CD8-positive, alpha-beta memory T cell (primary cell): ENCODE measurements around the gene IKZF1. TPM values are rescaled to one million over a fixed set of nuclear protein-coding genes. Genes with fewer than 3 reads are reported as not detected.

Experiments
- CTCF ChIA-PET: fragments of 350-600 bp; sonication (Branson Sonifier 250); formaldehyde crosslinking; loops from one replicate; lab custom pipeline; 2021; ENCODE audit warnings: antibody characterized with exemption; lab: Charles Lee
- POLR2A ChIA-PET: fragments of 350-600 bp; sonication (Branson Sonifier 250); formaldehyde crosslinking; loops from one replicate; lab custom pipeline; 2021; ENCODE audit warnings: antibody characterized with exemption; lab: Charles Lee
- DNase-seq, 5 donors: peaks; one replicate each; pipeline versions ENCODE4 v3.0.0 to v3.0.0-alpha.2; 2020 to 2022; ENCODE audit warnings: mixed read lengths in 1 of 5
- H3K27ac ChIP-seq: one replicate; pipeline ENCODE4 v1.7.0; 2013; ENCODE audit warnings: low read depth, mild to moderate bottlenecking, low read length, moderate library complexity
- H3K27me3 ChIP-seq: 2 replicates; pipeline ENCODE4 v1.7.0; 2013; ENCODE audit warnings: low read length, mild to moderate bottlenecking; ENCODE audit not compliant: insufficient read depth, poor library complexity, severe bottlenecking
- H3K36me3 ChIP-seq: 2 replicates; pipeline ENCODE4 v1.7.0; 2013; ENCODE audit warnings: mild to moderate bottlenecking, low read length, moderate library complexity; ENCODE audit not compliant: insufficient read depth
- H3K4me1 ChIP-seq: 2 replicates; pipeline ENCODE4 v1.7.0; 2013; ENCODE audit warnings: mild to moderate bottlenecking, low read length, moderate library complexity; ENCODE audit not compliant: insufficient read depth
- H3K4me3 ChIP-seq: 2 replicates; pipeline ENCODE4 v1.7.0; 2013; ENCODE audit warnings: mild to moderate bottlenecking, low read length
- H3K9me3 ChIP-seq: 2 replicates; pipeline ENCODE4 v1.7.0; 2013; ENCODE audit warnings: mild to moderate bottlenecking, low read length
- H3K27ac Mint-ChIP-seq, 8 donors: one replicate each; pipeline ENCODE4 v1.8.0; 2020 to 2021; ENCODE audit warnings: mixed read lengths in 8 of 8, mild to moderate bottlenecking in 6 of 8, inconsistent platforms in 3 of 8, moderate library complexity in 3 of 8
- H3K27me3 Mint-ChIP-seq, 2 donors: one replicate each; pipeline ENCODE4 v1.8.0; 2020 to 2021; ENCODE audit warnings: mixed read lengths in 2 of 2, mild to moderate bottlenecking in 1 of 2, moderate library complexity in 1 of 2
- H3K36me3 Mint-ChIP-seq, 3 donors: one replicate each; pipeline ENCODE4 v1.8.0; 2020 to 2021; ENCODE audit warnings: mixed read lengths in 3 of 3, inconsistent platforms in 1 of 3, mild to moderate bottlenecking in 1 of 3
- H3K4me1 Mint-ChIP-seq, 3 donors: one replicate each; pipeline ENCODE4 v1.8.0; 2020 to 2021; ENCODE audit warnings: mixed read lengths in 3 of 3, inconsistent platforms in 1 of 3, mild to moderate bottlenecking in 1 of 3
- H3K4me3 Mint-ChIP-seq, 7 donors: one replicate each; pipeline ENCODE4 v1.8.0; 2020 to 2021; ENCODE audit warnings: mixed read lengths in 7 of 7, mild to moderate bottlenecking in 6 of 7, moderate library complexity in 4 of 7, inconsistent platforms in 2 of 7
- H3K9me3 Mint-ChIP-seq, 5 donors: one replicate each; pipeline ENCODE4 v1.8.0; 2020 to 2022; ENCODE audit warnings: mixed read lengths in 5 of 5, mild to moderate bottlenecking in 3 of 5, moderate library complexity in 2 of 5, inconsistent platforms in 1 of 5
- polyA plus RNA-seq: library from polyadenylated mRNA; unstranded; fragments of 300-500 nt; fragmentation: Illumina TruSeq; gene quantifications from one replicate; pipeline ENCODE4 v1.2.3, GENCODE V29; 2021
- total RNA-seq, 2 experiments: library from RNA; stranded (reverse); gene quantifications; one replicate each; pipeline ENCODE4 v1.2.3, GENCODE V29; 2021

IKZF1 gene
- total and polyA plus RNA-seq, 3 experiments from 2014 or later = 225 to 238 (median 226) TPM

GRCh38 chr7:50266635-50267386, 37.7 kb upstream of the IKZF1 start:
- Histone ChIP-seq H3K4me1 (peaks cover 98% of the 10 kb centered on the region), H3K27ac (peak overlapping the region; percentile 22), H3K9me3 (no peaks in the 10 kb centered on the region), H3K36me3 (no peaks in the 10 kb centered on the region), H3K27me3 (no peaks in the 10 kb centered on the region), H3K4me3 (peak overlapping the region; percentile 54)
- ChIA-PET POLR2A (interaction anchor here (0.7 to 2.9 kb wide), 17 partner anchors 10 to 94 kb away, joined by 3 to 23 read pairs (median 4); partner anchors contain the start of gene IKZF1), CTCF (interaction anchor here (0.9 to 6.2 kb wide), 25 partner anchors 8 to 151 kb away, joined by 3 to 50 read pairs (median 4); partner anchors contain the start of gene IKZF1)
- peak; percentile 52 to 90 (median 85) for DNase-seq
- Mint-ChIP-seq H3K27ac (peak overlapping the region; percentile 88 to 98 (median 93)), H3K27me3 (no peaks in the 10 kb centered on the region), H3K4me1 (peaks cover 94 to 100% (median 98%) of the 10 kb centered on the region in 3 donors), H3K36me3 (peaks cover 0 to 2% (median 0%) of the 10 kb centered on the region in 3 donors), H3K9me3 (no peaks in the 10 kb centered on the region), H3K4me3 (peak overlapping the region; percentile 75 to 87 (median 80))

- DNase-seq = no peak
- Histone ChIP-seq H3K36me3 (no peaks in the 10 kb centered on the region), H3K9me3 (no peaks in the 10 kb centered on the region), H3K4me3 (peak overlapping the region; percentile 54), H3K4me1 (peaks cover 98% of the 10 kb centered on the region), H3K27ac (peak overlapping the region; percentile 22), H3K27me3 (no peaks in the 10 kb centered on the region)
- ChIA-PET POLR2A (interaction anchor here (0.7 to 2.9 kb wide), 14 partner anchors 9 to 93 kb away, joined by 3 to 23 read pairs (median 4); partner anchors contain the start of gene IKZF1), CTCF (interaction anchor here (0.9 to 6.2 kb wide), 21 partner anchors 8 to 101 kb away, joined by 3 to 50 read pairs (median 4); partner anchors contain the start of gene IKZF1)
- peak overlapping the region; percentile 88 to 98 (median 93) for H3K27ac Mint-ChIP-seq
- peaks cover 86 to 99% (median 94%) of the 10 kb centered on the region in 3 donors for H3K4me1 Mint-ChIP-seq
- H3K4me3 Mint-ChIP-seq = peak overlapping the region; percentile 75 to 87 (median 80)
- H3K27me3 Mint-ChIP-seq = no peaks in the 10 kb centered on the region
- peaks cover 0 to 2% (median 0%) of the 10 kb centered on the region in 3 donors for H3K36me3 Mint-ChIP-seq
- no peaks in the 10 kb centered on the region for H3K9me3 Mint-ChIP-seq
These were observed 36.9 kb upstream of the IKZF1 start for GRCh38 chr7:50267525-50268041.

- peaks cover 98% of the 10 kb centered on the region for H3K4me1 ChIP-seq
- Mint-ChIP-seq H3K27ac (peak overlapping the region; percentile 88 to 97 (median 92)), H3K9me3 (no peaks in the 10 kb centered on the region), H3K4me3 (peak overlapping the region in 6 of 7 donors; percentile 44 to 84 (median 78)), H3K4me1 (peaks cover 86 to 99% (median 94%) of the 10 kb centered on the region in 3 donors), H3K36me3 (peaks cover 0 to 2% (median 0%) of the 10 kb centered on the region in 3 donors), H3K27me3 (no peaks in the 10 kb centered on the region)
- H3K27me3 ChIP-seq = no peaks in the 10 kb centered on the region
- POLR2A ChIA-PET = interaction anchor here (0.8 to 2.9 kb wide), 5 partner anchors 14 to 41 kb away, joined by 3 to 23 read pairs (median 4); partner anchors contain the start of gene IKZF1
- peak overlapping the region; percentile 54 for H3K4me3 ChIP-seq
- no peak for DNase-seq
- H3K27ac ChIP-seq = peak overlapping the region; percentile 22
- CTCF ChIA-PET = interaction anchor here (0.9 to 6.2 kb wide), 9 partner anchors 16 to 100 kb away, joined by 3 to 50 read pairs (median 10); partner anchors contain the start of gene IKZF1
- no peaks in the 10 kb centered on the region for H3K9me3 ChIP-seq
- H3K36me3 ChIP-seq = no peaks in the 10 kb centered on the region
These were observed 36.3 kb upstream of the IKZF1 start for GRCh38 chr7:50268223-50268622.

- peaks cover 98% of the 10 kb centered on the region for H3K4me1 ChIP-seq
- no peaks in the 10 kb centered on the region for H3K27me3 Mint-ChIP-seq
- ChIA-PET POLR2A (interaction anchor here (1.3 kb wide), 1 partner anchor 63 kb away, joined by 4 read pairs; no protein-coding TSS in a partner anchor), CTCF (interaction anchor here (0.9 to 6.2 kb wide), 3 partner anchors 37 to 101 kb away, joined by 3 to 50 read pairs (median 27); partner anchors contain the start of gene IKZF1)
- no peaks in the 10 kb centered on the region for H3K9me3 ChIP-seq
- H3K9me3 Mint-ChIP-seq = no peaks in the 10 kb centered on the region
- no peak for DNase-seq
- no peaks in the 10 kb centered on the region for H3K27me3 ChIP-seq
- H3K4me3 ChIP-seq = peak overlapping the region; percentile 10
- peaks cover 85 to 99% (median 94%) of the 10 kb centered on the region in 3 donors for H3K4me1 Mint-ChIP-seq
- H3K27ac Mint-ChIP-seq = peak overlapping the region; percentile 88 to 97 (median 92)
- no peaks in the 10 kb centered on the region for H3K36me3 ChIP-seq
- peak overlapping the region in 6 of 7 donors; percentile 7 to 84 (median 78) for H3K4me3 Mint-ChIP-seq
- peaks cover 0 to 2% (median 0%) of the 10 kb centered on the region in 3 donors for H3K36me3 Mint-ChIP-seq
- H3K27ac ChIP-seq = peak overlapping the region; percentile 10
These were observed 35.5 kb upstream of the IKZF1 start for GRCh38 chr7:50268990-50269389.

GRCh38 chr7:50270531-50271018, 33.9 kb upstream of the IKZF1 start:
- Mint-ChIP-seq H3K9me3 (no peaks in the 10 kb centered on the region), H3K36me3 (peaks cover 0 to 2% (median 0%) of the 10 kb centered on the region in 3 donors), H3K4me3 (peak overlapping the region in 4 of 7 donors; percentile 16 to 80 (median 48)), H3K27ac (peak overlapping the region; percentile 88 to 97 (median 94)), H3K27me3 (no peaks in the 10 kb centered on the region), H3K4me1 (peaks cover 81 to 99% (median 87%) of the 10 kb centered on the region in 3 donors)
- no peak for DNase-seq
- Histone ChIP-seq H3K4me1 (peaks cover 96% of the 10 kb centered on the region), H3K27me3 (no peaks in the 10 kb centered on the region), H3K9me3 (no peaks in the 10 kb centered on the region), H3K36me3 (no peaks in the 10 kb centered on the region), H3K27ac (no peak overlapping the region), H3K4me3 (no peak overlapping the region)
- CTCF ChIA-PET = interaction anchor here (2.6 to 6.2 kb wide), 2 partner anchors 10 to 64 kb away, joined by 10 to 50 read pairs; no protein-coding TSS in a partner anchor
- POLR2A ChIA-PET = interaction anchor here (0.7 to 1.3 kb wide), 3 partner anchors 13 to 61 kb away, joined by 3 to 4 read pairs (median 3); no protein-coding TSS in a partner anchor

- Histone ChIP-seq H3K4me1 (peaks cover 74% of the 10 kb centered on the region), H3K36me3 (no peaks in the 10 kb centered on the region), H3K9me3 (no peaks in the 10 kb centered on the region), H3K4me3 (no peak overlapping the region), H3K27me3 (no peaks in the 10 kb centered on the region), H3K27ac (no peak overlapping the region)
- Mint-ChIP-seq H3K27ac (peak overlapping the region in 3 of 8 donors; percentile 26 to 83 (median 61)), H3K4me1 (peaks cover 58 to 81% (median 65%) of the 10 kb centered on the region in 3 donors), H3K36me3 (peaks cover 0 to 2% (median 0%) of the 10 kb centered on the region in 3 donors), H3K27me3 (no peaks in the 10 kb centered on the region), H3K9me3 (no peaks in the 10 kb centered on the region), H3K4me3 (no peak overlapping the region)
- ChIA-PET CTCF (interaction anchor here (0.7 to 3.1 kb wide), 12 partner anchors 8 to 180 kb away, joined by 3 to 11 read pairs (median 3); no protein-coding TSS in a partner anchor), POLR2A (interaction anchor here (0.8 kb wide), 1 partner anchor 21 kb away, joined by 3 read pairs; no protein-coding TSS in a partner anchor)
- DNase-seq = no peak
These were observed 31.7 kb upstream of the IKZF1 start for GRCh38 chr7:50272808-50273207.

GRCh38 chr7:50273301-50273700, 31.2 kb upstream of the IKZF1 start:
- Histone ChIP-seq H3K27me3 (no peaks in the 10 kb centered on the region), H3K4me3 (no peak overlapping the region), H3K9me3 (no peaks in the 10 kb centered on the region), H3K36me3 (no peaks in the 10 kb centered on the region), H3K27ac (no peak overlapping the region), H3K4me1 (peaks cover 69% of the 10 kb centered on the region)
- Mint-ChIP-seq H3K9me3 (no peaks in the 10 kb centered on the region), H3K27me3 (no peaks in the 10 kb centered on the region), H3K27ac (peak overlapping the region in 3 of 8 donors; percentile 26 to 64 (median 39)), H3K4me1 (peaks cover 53 to 76% (median 60%) of the 10 kb centered on the region in 3 donors), H3K4me3 (peak overlapping the region in 1 of 7 donors; percentile 37), H3K36me3 (peaks cover 0 to 2% (median 0%) of the 10 kb centered on the region in 3 donors)
- ChIA-PET POLR2A (interaction anchor here (1.0 to 1.4 kb wide), 3 partner anchors 27 to 67 kb away, joined by 3 to 6 read pairs (median 6); partner anchors contain the start of gene IKZF1), CTCF (interaction anchor here (0.6 to 3.1 kb wide), 14 partner anchors 8 to 145 kb away, joined by 3 to 11 read pairs (median 3); no protein-coding TSS in a partner anchor)
- DNase-seq = no peak
